SJCRH30 (cell line): ENCODE measurements around the gene PMP22. TPM values are rescaled to one million over a fixed set of nuclear protein-coding genes. Genes with fewer than 3 reads are reported as not detected.
A peak's percentile ranks its signal among the peaks of the same experiment; 100 is the strongest.

Experiments used
- DNase-seq, 2 experiments: peaks; one replicate each; pipeline ENCODE4 v3.0.0-alpha.2; 2015 to 2020
- H3K27ac ChIP-seq: fragments of 250-450 bp; sonication (Bioruptor Pico); 2 replicates; pipeline ENCODE4 v1.5.1; 2020; ENCODE audit warnings: mild to moderate bottlenecking, moderate library complexity
- H3K27me3 ChIP-seq: fragments of 250-450 bp; sonication (Bioruptor Pico); 2 replicates; pipeline ENCODE4 v1.5.1; 2020; ENCODE audit warnings: mild to moderate bottlenecking, moderate library complexity
- H3K36me3 ChIP-seq: fragments of 250-450 bp; sonication (Bioruptor Pico); 2 replicates; pipeline ENCODE4 v1.5.1; 2020; ENCODE audit warnings: mild to moderate bottlenecking, moderate library complexity
- H3K4me1 ChIP-seq: fragments of 250-450 bp; sonication (Bioruptor Pico); 2 replicates; pipeline ENCODE4 v1.5.1; 2020; ENCODE audit warnings: mild to moderate bottlenecking, moderate library complexity
- H3K4me3 ChIP-seq: fragments of 250-450 bp; sonication (Bioruptor Pico); 2 replicates; pipeline ENCODE4 v1.5.1; 2020; ENCODE audit warnings: mild to moderate bottlenecking, moderate library complexity
- H3K9me3 ChIP-seq: fragments of 250-450 bp; sonication (Bioruptor Pico); replicated peaks from 2 replicates; pipeline ENCODE4 v1.5.1; 2020; ENCODE audit warnings: mild to moderate bottlenecking, moderate library complexity
- total RNA-seq: library from RNA; depleted of rRNA; stranded (reverse); fragments of >200 nt; shearing (Covaris generic); gene quantifications from 2 replicates; pipeline ENCODE4 v1.2.3, GENCODE V29; 2014

PMP22 gene
- total RNA-seq, 1 experiment from 2014 or later: 7.2 TPM

DNA sequence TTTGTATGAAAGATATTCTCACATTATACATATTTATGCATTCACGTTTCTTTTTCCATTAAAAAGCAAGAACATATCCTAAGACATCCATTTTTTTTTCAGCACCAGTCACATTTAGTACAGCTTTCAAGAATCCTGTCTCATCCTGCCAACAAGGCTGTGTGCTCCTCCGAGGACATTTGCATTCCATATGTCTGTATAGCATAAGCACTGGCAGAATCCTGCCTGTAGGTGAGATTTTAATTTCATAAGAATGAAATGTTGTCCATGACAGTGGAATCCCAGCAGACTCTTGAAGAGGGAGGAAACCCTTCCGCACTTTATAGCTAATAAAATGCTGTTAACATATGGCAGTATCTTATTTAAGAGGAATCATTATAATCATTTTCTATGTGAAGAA lies 2.9 kb upstream of the PMP22 start:
- H3K27ac ChIP-seq: no peak overlapping the region

DNA sequence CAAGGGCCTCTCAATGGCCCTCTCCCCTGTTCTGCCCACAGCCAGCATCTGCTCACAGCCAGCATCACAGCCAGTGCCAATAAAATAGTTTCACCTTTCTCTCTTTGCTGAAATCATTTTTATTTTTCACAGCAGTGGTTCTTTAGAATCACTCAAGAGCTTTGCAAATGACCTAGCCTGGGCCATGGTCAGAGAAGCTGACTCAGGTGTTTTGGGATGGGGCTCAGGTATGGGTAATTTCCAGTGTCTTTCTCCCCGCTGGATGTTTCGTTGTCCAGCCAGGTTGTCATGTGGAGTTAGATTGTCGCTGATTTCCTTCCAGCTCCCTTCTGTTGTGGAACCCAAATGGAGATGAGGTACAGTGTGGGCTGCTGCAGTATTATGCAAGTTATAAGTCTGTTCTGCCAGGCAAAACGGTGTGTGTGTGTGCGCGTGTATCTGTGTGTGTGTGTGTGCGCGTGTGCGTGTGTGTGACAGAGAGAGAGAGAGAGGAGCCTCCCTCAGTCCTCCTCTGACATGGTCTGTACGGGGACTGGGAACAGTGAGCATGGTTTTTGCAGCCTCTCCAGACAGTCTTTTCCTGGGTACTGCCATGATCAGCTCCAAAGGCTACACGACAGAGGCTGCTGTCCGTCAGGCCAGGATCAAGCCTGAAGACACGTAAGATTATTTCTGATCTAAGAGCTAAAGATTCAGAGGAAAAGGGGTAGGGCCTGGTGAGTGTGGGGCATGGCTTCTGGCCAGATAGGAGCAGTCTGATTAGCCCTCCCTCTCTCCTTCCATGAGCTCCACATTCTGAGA lies 1.4 kb upstream of the PMP22 start:
- H3K9me3 ChIP-seq: no peaks in the 10 kb centered on the region
- peaks cover 11% of the 10 kb centered on the region; the same call in 1 of the 2 replicates for H3K27me3 ChIP-seq
- no peaks in the 10 kb centered on the region for H3K36me3 ChIP-seq
- no peak for DNase-seq
- no peak overlapping the region for H3K4me3 ChIP-seq
- no peak overlapping the region for H3K27ac ChIP-seq
- H3K4me1 ChIP-seq: no peaks in the 10 kb centered on the region; the same call in 1 of the 2 replicates

More for the DNA sequence above, 2.9 kb upstream of the PMP22 start:
- Histone ChIP-seq H3K9me3 (no peaks in the 10 kb centered on the region), H3K27me3 (peaks cover 11% of the 10 kb centered on the region; the same call in 1 of the 2 replicates), H3K36me3 (no peaks in the 10 kb centered on the region), H3K4me1 (no peaks in the 10 kb centered on the region; the same call in 1 of the 2 replicates), H3K4me3 (no peak overlapping the region)
- no peak for DNase-seq

DNA sequence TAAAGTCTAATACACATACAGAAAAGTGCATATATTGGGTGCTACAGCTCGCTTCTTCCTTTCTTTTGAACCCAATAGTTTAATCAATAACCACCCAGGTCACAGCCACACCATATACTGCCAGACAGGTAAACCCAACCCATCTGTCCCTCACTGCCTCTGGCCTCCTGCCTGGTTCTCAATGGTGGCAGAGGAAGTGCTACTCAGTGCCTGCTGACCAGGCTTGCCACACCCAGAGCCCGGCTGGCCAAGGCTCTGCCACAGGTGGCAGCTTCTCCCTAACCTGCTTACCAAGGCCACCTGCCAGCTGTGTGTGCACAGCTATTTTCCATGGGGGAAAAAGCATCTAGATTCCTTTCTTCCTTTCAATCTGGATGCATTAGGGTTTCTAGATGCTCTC lies 584 bp downstream of the PMP22 start:
- Histone ChIP-seq H3K27me3 (peaks cover 8% of the 10 kb centered on the region; the same call in 1 of the 2 replicates), H3K36me3 (no peaks in the 10 kb centered on the region), H3K4me3 (no peak overlapping the region), H3K4me1 (no peaks in the 10 kb centered on the region), H3K9me3 (no peaks in the 10 kb centered on the region), H3K27ac (no peak overlapping the region)
- no peak for DNase-seq

DNA sequence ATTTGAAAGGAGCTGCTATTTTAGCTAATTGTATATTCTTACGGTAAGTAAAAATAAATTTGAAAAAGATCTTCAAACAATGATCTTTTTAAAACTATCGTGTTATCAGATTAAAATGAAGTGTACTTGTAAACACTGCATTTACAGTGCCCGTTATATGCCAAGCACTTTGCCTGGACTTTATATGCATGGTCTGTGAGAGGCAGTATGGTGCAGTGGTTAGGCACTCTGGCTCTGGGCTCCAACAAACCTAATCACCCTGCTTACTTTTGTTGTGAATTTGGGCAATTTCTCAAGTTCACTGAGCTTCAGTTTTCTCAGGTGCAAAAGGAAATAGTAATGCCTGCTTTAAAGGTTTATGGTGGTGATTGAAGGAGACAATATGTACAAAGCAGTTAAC lies 1.4 kb downstream of the PMP22 start:
- Histone ChIP-seq H3K27ac (no peak overlapping the region), H3K9me3 (no peaks in the 10 kb centered on the region), H3K4me3 (no peak overlapping the region), H3K36me3 (no peaks in the 10 kb centered on the region), H3K27me3 (peaks cover 5% of the 10 kb centered on the region; the same call in 1 of the 2 replicates), H3K4me1 (no peaks in the 10 kb centered on the region)
- DNase-seq: no peak

DNA sequence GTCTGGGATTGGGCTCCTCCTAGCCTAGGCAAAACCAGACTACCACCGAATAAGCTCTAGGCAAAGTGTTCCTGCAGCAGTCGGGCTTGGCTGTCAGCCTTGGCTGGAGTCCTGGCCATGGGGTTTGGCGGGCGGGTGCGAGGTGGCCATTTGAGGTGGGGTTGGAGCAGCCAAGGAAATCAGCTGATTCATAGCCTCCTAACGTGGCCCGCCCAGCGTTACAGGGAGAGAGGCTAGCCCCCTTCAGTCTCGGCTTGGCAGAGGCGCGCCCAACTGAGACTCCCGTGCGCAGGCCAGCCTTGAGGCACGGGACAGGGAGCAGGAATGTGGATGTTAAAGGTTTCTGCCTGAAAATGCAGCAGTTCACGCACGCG lies 1.9 kb downstream of the PMP22 start:
- no peaks in the 10 kb centered on the region for H3K36me3 ChIP-seq
- H3K4me3 ChIP-seq: no peak overlapping the region
- no peak for DNase-seq
- H3K27ac ChIP-seq: no peak overlapping the region
- H3K27me3 ChIP-seq: peaks cover 5% of the 10 kb centered on the region; the same call in 1 of the 2 replicates
- no peaks in the 10 kb centered on the region for H3K4me1 ChIP-seq
- no peaks in the 10 kb centered on the region for H3K9me3 ChIP-seq

DNA sequence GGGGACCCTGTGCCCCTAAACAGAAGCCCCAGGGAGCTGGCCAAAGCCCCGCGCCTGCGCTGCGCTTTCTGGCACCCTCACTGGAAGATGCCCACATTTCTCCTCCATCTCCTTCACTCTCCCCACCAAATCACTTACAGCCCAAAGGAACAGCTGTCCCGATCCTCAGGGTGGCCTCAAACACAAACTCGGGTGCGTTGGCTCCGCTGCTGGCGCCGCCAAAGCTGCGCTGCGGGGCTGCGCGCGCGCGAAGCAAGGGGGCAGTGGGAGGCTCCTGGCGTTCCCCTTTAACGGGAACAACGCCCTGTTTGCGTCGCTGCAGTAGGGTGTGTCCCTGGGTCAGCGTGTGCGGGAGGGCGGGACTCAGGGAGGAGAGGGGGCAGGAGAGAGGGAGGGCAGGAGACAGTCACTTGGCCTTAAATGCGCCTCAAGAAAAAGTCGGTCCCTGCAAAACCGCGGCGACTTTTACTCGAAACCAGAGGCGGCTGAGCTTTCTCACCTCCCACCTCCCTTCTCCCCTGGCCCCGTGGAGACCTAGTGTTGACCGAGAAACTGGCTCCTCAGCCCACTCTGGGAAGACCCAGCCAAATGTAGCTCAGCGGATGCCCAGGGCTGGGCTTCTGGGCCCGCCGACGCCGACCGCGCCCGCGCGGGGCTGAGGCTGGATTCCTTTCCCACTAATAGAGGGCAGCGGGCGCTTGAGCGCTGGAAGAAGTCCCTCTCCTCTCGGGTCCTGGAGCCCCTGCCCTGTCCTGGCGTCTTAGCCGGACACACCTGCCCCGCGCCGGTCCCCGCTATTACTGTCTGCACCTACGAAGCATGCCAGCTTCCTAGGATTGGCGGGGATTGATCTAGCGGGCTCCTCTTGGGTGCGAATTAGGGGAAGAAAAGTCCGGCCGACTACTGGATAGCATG lies 2.6 kb downstream of the PMP22 start:
- Histone ChIP-seq H3K36me3 (no peaks in the 10 kb centered on the region), H3K4me1 (no peaks in the 10 kb centered on the region), H3K27me3 (peaks cover 5% of the 10 kb centered on the region; the same call in 1 of the 2 replicates), H3K27ac (no peak overlapping the region), H3K4me3 (no peak overlapping the region), H3K9me3 (no peaks in the 10 kb centered on the region)
- DNase-seq: no peak

DNA sequence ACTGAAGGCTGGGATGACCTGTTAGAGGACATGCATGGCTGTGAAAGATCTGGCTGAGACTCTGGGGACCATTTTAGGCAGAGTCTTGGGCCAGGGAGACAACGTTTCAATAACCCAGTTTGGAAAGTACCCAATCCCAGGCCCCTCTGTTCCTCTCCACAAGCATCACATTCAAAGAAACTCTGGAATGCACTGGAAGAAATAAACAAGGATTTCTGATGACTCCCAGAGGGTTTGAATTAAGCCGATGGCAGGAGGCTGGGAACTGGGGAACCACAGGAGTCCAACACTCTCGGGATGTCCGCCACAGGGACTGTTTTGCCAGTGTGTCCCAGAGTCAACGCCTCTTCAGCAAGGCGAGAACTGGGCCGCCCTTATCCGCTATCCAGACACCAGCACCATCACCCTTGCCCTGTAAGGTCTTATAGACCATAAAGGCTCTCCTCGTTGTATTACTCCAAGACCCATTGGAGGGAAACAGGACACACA lies 3.3 kb downstream of the PMP22 start:
- no peak for DNase-seq

DNA sequence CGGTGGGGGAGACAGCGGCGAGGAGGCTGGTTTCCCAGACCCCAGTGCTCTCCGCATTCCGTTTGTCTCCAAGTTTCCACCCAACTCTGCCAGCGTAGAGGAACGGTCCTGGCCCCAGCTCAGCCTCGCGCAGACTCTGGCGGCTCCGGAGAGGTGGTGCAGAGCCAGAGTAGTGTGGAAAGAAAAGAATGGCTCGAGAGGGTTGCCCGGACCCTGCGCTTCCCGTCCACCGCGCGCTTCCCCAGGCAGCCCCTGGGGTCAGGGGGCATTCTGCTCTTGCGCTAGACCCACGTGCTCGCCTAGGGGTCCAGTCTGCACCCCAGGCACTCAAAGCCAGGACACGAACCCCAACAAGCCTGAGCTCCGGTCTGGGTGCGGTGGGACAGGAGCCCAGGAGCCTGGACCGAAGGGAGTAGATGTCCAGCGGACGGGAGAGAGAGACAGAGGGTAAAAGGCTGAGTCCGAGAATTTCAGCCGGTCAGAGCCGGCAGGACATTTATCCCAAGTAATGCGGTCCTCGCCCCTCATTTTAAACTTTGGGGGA lies 3.8 kb downstream of the PMP22 start:
- Histone ChIP-seq H3K27me3 (peaks cover 5% of the 10 kb centered on the region; the same call in 1 of the 2 replicates), H3K27ac (no peak overlapping the region)
- no peak for DNase-seq

More for the DNA sequence above, 3.3 kb downstream of the PMP22 start:
- Histone ChIP-seq H3K27ac (no peak overlapping the region), H3K4me1 (no peaks in the 10 kb centered on the region), H3K36me3 (no peaks in the 10 kb centered on the region), H3K27me3 (peaks cover 5% of the 10 kb centered on the region; the same call in 1 of the 2 replicates), H3K9me3 (no peaks in the 10 kb centered on the region), H3K4me3 (no peak overlapping the region)

DNA sequence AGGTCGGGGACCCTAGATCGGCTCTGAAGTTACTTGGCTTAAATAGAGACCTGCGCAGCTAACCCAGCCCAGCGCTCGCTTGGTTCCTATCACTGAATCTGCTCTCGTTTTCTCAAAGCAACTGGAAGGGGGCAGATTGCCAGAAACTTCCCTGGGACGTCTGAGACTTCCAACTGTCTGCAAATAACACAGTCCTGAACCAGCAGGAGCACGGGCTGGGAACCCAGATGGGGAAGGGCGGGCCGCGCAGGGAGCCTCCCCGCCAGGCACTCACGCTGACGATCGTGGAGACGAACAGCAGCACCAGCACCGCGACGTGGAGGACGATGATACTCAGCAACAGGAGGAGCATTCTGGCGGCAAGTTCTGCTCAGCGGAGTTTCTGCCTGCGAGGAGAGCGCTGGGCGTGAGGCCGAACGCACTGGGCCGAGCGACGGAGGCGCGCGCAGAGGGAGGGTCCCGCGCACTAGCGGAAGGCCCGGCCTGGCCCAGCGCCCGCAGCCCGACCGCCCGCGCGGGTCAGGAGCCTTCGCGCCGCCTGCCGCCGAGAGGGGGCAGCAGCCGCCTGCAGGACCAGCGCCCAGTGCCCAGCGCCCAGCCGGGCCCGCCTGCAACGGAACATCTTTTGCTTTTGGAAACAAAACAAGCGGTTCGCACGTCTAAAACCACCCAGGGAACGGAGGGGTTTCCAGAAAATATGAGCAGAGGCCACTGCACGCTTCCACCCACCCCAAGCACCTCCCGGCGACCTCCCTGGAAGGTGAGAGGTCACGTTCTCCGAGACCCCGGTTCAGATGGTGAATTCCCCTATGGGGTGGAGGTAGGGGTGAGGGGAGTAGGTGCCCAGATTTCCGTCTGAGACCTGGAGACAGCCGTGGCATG lies 4.5 kb downstream of the PMP22 start:
- no peaks in the 10 kb centered on the region for H3K4me1 ChIP-seq
- DNase-seq: peak; percentile 87 to 94

More for the DNA sequence above, 3.8 kb downstream of the PMP22 start:
- Histone ChIP-seq H3K4me1 (no peaks in the 10 kb centered on the region), H3K9me3 (no peaks in the 10 kb centered on the region), H3K4me3 (no peak overlapping the region), H3K36me3 (no peaks in the 10 kb centered on the region)

DNA sequence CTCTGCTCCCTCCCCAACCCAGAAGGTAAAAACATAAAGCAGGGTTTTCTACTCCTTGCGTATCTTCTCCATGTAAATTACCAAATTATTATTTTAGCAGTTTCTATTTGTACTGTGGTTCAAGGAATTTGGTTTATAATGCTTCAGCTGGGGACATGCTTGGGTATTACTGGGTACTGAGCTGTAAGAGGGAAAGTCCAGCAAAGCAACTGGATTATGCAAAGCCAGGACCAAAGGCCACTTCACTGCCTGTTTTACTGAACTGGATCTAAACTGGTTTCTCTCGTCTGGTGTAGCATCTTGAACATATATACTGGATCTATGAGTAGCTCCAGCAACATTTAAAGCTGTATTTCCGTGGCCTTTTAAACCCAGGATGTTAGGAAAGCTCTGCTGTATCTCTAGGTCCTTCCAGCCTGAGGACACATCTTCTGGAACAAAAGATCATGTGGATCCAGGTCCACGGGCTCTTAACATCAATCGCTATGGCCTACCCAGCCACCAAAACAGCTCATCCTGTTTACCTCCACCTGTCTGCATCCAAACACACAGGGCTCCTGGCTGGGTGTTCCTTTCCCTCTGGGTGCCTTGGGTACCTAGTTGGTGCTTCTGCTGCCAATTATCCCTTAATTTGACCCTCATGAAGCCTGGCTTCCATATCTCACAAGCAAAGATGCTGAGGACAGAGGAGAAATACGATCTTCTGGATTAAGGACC lies 7.2 kb downstream of the PMP22 start:
- no peak overlapping the region for H3K4me3 ChIP-seq
- H3K36me3 ChIP-seq: no peaks in the 10 kb centered on the region
- no peaks in the 10 kb centered on the region for H3K4me1 ChIP-seq
- no peak overlapping the region for H3K27ac ChIP-seq
- H3K27me3 ChIP-seq: no peaks in the 10 kb centered on the region
- H3K9me3 ChIP-seq: no peaks in the 10 kb centered on the region
- no peak for DNase-seq

More for the DNA sequence above, 4.5 kb downstream of the PMP22 start:
- no peaks in the 10 kb centered on the region for H3K9me3 ChIP-seq
- peak overlapping the region; percentile 4; the same call in 1 of the 2 replicates for H3K27ac ChIP-seq
- no peaks in the 10 kb centered on the region for H3K36me3 ChIP-seq
- H3K27me3 ChIP-seq: peaks cover 5% of the 10 kb centered on the region; the same call in 1 of the 2 replicates
- H3K4me3 ChIP-seq: peak overlapping the region; percentile 60

DNA sequence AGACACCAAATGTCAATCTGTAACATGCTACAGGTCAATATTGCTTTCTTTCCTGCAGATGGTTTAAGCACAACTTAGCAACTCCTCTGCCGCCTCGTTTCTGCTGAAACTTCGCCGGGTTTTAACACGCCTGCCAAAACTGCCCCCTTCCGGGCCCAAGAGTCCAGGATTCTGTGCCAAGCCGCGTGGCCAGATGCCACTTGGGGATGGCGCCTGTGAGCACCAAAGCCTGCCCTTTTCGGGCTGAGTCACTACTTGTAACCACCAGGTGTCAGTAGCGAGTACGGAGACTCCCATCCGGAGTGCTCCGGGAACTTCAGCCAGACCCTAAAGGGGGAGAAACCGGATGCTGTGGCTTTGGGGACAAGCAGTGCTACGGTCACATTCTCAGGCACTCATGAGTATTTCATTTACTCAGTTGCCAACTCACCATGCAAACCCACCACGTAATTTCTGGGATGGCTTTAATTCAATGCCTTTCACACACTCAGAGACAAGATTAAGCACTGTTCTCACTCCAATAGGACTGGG lies 7.8 kb downstream of the PMP22 start:
- Histone ChIP-seq H3K27ac (no peak overlapping the region), H3K9me3 (no peaks in the 10 kb centered on the region), H3K4me3 (no peak overlapping the region), H3K4me1 (no peaks in the 10 kb centered on the region), H3K36me3 (no peaks in the 10 kb centered on the region), H3K27me3 (no peaks in the 10 kb centered on the region)
- peak; percentile 82 to 94 for DNase-seq

DNA sequence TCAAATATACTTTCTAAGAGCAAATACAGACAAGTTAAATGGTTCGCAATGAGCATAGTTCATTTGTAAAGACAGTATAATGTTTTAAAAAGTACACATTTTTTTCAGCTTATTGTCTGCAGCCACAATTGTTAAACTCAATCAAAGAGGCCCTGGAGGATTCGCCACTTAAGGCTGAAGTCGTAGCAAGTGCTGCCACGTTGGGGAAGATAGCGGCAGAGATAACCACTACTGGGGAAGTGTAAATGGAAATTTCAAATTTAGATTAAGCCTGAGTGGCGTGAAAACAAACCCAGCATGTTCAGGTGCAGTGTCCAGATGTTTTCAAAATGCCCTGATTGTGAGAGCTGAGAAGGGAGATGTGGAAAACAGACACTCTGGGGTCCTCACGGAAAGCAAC lies 8.4 kb downstream of the PMP22 start:
- no peak overlapping the region for H3K27ac ChIP-seq
- no peaks in the 10 kb centered on the region for H3K4me1 ChIP-seq
- H3K27me3 ChIP-seq: no peaks in the 10 kb centered on the region
- no peak for DNase-seq
- no peaks in the 10 kb centered on the region for H3K9me3 ChIP-seq
- H3K4me3 ChIP-seq: no peak overlapping the region
- no peaks in the 10 kb centered on the region for H3K36me3 ChIP-seq
